Hepatocyte (in vitro differentiated cells): ENCODE measurements around the gene RPS14. TPM values are rescaled to one million over a fixed set of nuclear protein-coding genes. Genes with fewer than 3 reads are reported as not detected.
A peak's percentile ranks its signal among the peaks of the same experiment; 100 is the strongest.

Experiments used
- DNase-seq: peaks from one replicate; pipeline ENCODE4 v3.0.0-alpha.2; 2016; ENCODE audit warnings: low spot score
- H2AFZ ChIP-seq: fragments of 200-600 bp; sonication (generic); 2 replicates; pipeline ENCODE4 v1.6.0; 2016; ENCODE audit warnings: antibody characterized with exemption, mild to moderate bottlenecking
- H3K27ac ChIP-seq: fragments of 200-600 bp; sonication (generic); 2 replicates; pipeline ENCODE4 v1.5.1; 2016; ENCODE audit warnings: mild to moderate bottlenecking
- H3K27me3 ChIP-seq: fragments of 200-600 bp; sonication (generic); 2 replicates; pipeline ENCODE4 v1.6.1; 2016
- H3K36me3 ChIP-seq: fragments of 200-600 bp; sonication (generic); replicated peaks from 2 replicates; pipeline ENCODE4 v1.5.1; 2016; ENCODE audit warnings: low read depth; ENCODE audit not compliant: insufficient read depth
- H3K4me1 ChIP-seq: fragments of 200-600 bp; sonication (generic); 2 replicates; pipeline ENCODE4 v1.5.1; 2016; ENCODE audit warnings: mild to moderate bottlenecking, moderate library complexity; ENCODE audit not compliant: insufficient read depth
- H3K4me2 ChIP-seq: fragments of 200-600 bp; sonication (generic); 2 replicates; pipeline ENCODE4 v1.6.0; 2016
- H3K4me3 ChIP-seq: fragments of 200-600 bp; sonication (generic); 2 replicates; pipeline ENCODE4 v1.5.1; 2016; ENCODE audit warnings: mild to moderate bottlenecking
- H3K79me2 ChIP-seq: fragments of 200-600 bp; sonication (generic); 2 replicates; pipeline ENCODE4 v1.6.0; 2017; ENCODE audit warnings: mild to moderate bottlenecking
- H3K9me2 ChIP-seq: fragments of 200-600 bp; sonication (generic); replicated peaks from 2 replicates; pipeline ENCODE4 v1.6.0; 2017; ENCODE audit warnings: mild to moderate bottlenecking; ENCODE audit not compliant: insufficient read depth
- H3K9me3 ChIP-seq: fragments of 200-600 bp; sonication (generic); 2 replicates; pipeline ENCODE4 v1.5.1; 2016; ENCODE audit warnings: low read depth, mild to moderate bottlenecking
- H4K20me1 ChIP-seq: fragments of 200-600 bp; sonication (generic); 2 replicates; pipeline ENCODE4 v1.6.0; 2016; ENCODE audit warnings: mild to moderate bottlenecking; ENCODE audit not compliant: insufficient read depth, poor library complexity, severe bottlenecking
- EZH2 ChIP-seq: fragments of 200-600 bp; sonication (generic); IDR thresholded peaks from 2 replicates; pipeline ENCODE4 v1.6.1; 2016; ENCODE audit warnings: antibody characterized with exemption, mild to moderate bottlenecking, borderline replicate concordance
- EZH2phosphoT487 ChIP-seq: fragments of 200-600 bp; sonication (generic); IDR thresholded peaks from one replicate; pipeline ENCODE4 v1.6.1; 2018; ENCODE audit warnings: antibody characterized with exemption, mild to moderate bottlenecking, low read depth, moderate library complexity; ENCODE audit not compliant: unreplicated experiment, severe bottlenecking
- WGBS: methylation state at CpG from one replicate; pipeline ENCODE4 v1.1.6; 2016; ENCODE audit warnings: low lambda C conversion rate; ENCODE audit errors: missing lambda C conversion rate; 5-methylcytosine and 5-hydroxymethylcytosine counted together
- polyA plus RNA-seq: library from polyadenylated mRNA; unstranded; fragments of >200 nt; fragmentation: Nextera tagmentation; extraction: Ambion mirVana; gene quantifications from 2 replicates; pipeline ENCODE4 v1.2.1, GENCODE V29; 2016
- total RNA-seq: library from RNA; depleted of rRNA; stranded (reverse); fragments of >200 nt; gene quantifications from 2 replicates; pipeline ENCODE4 v1.2.3, GENCODE V29; 2014
- TF ChIP-seq, protein P1 (sequence below): fragments of 200-600 bp; sonication (generic); IDR thresholded peaks from 2 replicates; pipeline ENCODE4 v1.5.1; 2016; ENCODE audit warnings: antibody characterized with exemption, mild to moderate bottlenecking; ENCODE audit not compliant: poor library complexity

Gene RPS14
- total and polyA plus RNA-seq, 2 experiments from 2014 or later = 1,067 to 2,319 TPM

DNA sequence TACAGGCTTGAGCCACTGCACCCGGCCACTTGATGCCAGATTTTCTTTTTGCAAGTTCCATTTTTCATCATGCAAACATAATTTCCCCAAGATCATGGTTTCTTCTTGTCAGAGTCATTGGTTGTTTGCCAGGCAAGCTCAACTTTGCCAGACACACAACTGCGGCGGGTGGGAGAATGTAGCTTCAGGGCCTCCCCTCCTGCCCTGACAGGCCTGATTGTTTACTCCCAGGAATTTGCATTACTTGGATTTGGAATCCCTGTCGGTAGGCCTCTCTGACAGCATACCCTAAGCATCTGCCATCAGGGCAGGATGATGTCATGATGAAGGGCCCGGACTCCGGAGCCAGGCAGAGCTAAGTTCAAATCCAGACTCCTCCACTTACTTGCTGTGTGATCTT is 15.1 kb downstream of the RPS14 start:
- no peaks in the 10 kb centered on the region for H3K4me1 ChIP-seq
- H3K9me2 ChIP-seq = no peaks in the 10 kb centered on the region
- no peaks in the 10 kb centered on the region for H3K79me2 ChIP-seq
- H3K4me3 ChIP-seq = no peak overlapping the region
- H3K9me3 ChIP-seq = no peaks in the 10 kb centered on the region
- no peak overlapping the region for H2AFZ ChIP-seq
- TF ChIP-seq, protein P1, sequence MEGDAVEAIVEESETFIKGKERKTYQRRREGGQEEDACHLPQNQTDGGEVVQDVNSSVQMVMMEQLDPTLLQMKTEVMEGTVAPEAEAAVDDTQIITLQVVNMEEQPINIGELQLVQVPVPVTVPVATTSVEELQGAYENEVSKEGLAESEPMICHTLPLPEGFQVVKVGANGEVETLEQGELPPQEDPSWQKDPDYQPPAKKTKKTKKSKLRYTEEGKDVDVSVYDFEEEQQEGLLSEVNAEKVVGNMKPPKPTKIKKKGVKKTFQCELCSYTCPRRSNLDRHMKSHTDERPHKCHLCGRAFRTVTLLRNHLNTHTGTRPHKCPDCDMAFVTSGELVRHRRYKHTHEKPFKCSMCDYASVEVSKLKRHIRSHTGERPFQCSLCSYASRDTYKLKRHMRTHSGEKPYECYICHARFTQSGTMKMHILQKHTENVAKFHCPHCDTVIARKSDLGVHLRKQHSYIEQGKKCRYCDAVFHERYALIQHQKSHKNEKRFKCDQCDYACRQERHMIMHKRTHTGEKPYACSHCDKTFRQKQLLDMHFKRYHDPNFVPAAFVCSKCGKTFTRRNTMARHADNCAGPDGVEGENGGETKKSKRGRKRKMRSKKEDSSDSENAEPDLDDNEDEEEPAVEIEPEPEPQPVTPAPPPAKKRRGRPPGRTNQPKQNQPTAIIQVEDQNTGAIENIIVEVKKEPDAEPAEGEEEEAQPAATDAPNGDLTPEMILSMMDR = no peak
- TF ChIP-seq EZH2 (no peak), EZH2phosphoT487 (no peak)
- peak; percentile 70 for DNase-seq
- peak overlapping the region; percentile 68 for H3K27ac ChIP-seq
- no peaks in the 10 kb centered on the region for H3K36me3 ChIP-seq
- no peaks in the 10 kb centered on the region for H3K27me3 ChIP-seq
- no peak overlapping the region for H3K4me2 ChIP-seq
- WGBS = 45% methylated on average over 6 of the region's 6 CpGs
- no peaks in the 10 kb centered on the region for H4K20me1 ChIP-seq

DNA sequence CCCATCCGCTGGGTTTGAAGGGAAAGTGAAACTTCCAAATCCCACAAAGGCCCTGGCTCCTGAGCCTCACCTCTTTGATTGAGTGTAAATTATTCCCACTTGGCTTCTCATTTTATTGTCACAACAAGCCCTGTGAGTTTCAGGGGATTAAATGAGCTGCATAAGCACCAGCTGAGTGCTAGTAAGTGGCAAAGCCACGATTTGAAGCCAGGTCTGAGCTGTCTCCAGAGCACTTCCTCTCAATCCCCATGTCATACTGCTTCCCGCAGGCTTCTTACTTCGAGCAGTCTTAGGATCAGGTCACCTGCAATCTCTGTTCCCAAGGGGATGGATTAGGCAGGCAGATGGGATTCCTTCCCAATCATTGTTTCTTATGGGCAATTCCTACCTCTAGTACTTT is 18.0 kb downstream of the RPS14 start:
- H3K27ac ChIP-seq = no peak overlapping the region
- H3K4me3 ChIP-seq = no peak overlapping the region

DNA sequence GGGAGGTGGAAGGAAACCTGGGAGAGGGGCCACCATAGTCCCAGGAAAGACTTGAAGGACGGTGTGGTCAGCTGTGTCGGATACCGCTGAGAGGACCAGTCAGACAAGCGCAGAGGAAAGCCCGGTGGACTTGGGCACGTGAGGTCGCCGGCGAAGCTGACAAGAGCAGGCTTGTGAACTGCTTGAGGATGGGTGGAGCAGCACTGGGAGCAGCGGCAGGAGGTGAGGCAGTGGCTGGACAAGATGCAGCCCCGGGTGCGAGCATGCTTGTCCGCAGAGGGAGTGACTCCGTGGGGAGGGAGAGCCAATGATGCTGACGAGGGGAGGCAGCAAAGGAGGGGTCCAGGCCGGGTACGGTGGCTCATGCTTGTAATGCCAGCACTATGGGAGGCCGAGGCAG is 18.5 kb downstream of the RPS14 start:
- Histone ChIP-seq H3K9me2 (no peaks in the 10 kb centered on the region), H3K27ac (no peak overlapping the region), H4K20me1 (no peaks in the 10 kb centered on the region), H3K27me3 (no peaks in the 10 kb centered on the region), H3K4me1 (no peaks in the 10 kb centered on the region), H3K79me2 (no peaks in the 10 kb centered on the region), H2AFZ (no peak overlapping the region), H3K9me3 (no peaks in the 10 kb centered on the region), H3K36me3 (no peaks in the 10 kb centered on the region), H3K4me3 (no peak overlapping the region), H3K4me2 (no peak overlapping the region)
- TF ChIP-seq EZH2phosphoT487 = no peak
- no peak for TF ChIP-seq EZH2
- TF ChIP-seq, protein P1 = no peak
- no peak for DNase-seq
- 86% methylated on average over 16 of the region's 18 CpGs for WGBS

More for the DNA sequence above, 18.0 kb downstream of the RPS14 start:
- no peaks in the 10 kb centered on the region for H3K9me3 ChIP-seq
- no peak overlapping the region for H2AFZ ChIP-seq
- no peaks in the 10 kb centered on the region for H4K20me1 ChIP-seq
- no peaks in the 10 kb centered on the region for H3K36me3 ChIP-seq
- H3K4me1 ChIP-seq = no peaks in the 10 kb centered on the region
- no peaks in the 10 kb centered on the region for H3K27me3 ChIP-seq
- H3K9me2 ChIP-seq = no peaks in the 10 kb centered on the region
- 52% methylated on average over 4 of the region's 4 CpGs for WGBS
- no peak overlapping the region for H3K4me2 ChIP-seq
- H3K79me2 ChIP-seq = no peaks in the 10 kb centered on the region
- TF ChIP-seq, protein P1 = no peak
- no peak for TF ChIP-seq EZH2
- TF ChIP-seq EZH2phosphoT487 = no peak
- DNase-seq = no peak

DNA sequence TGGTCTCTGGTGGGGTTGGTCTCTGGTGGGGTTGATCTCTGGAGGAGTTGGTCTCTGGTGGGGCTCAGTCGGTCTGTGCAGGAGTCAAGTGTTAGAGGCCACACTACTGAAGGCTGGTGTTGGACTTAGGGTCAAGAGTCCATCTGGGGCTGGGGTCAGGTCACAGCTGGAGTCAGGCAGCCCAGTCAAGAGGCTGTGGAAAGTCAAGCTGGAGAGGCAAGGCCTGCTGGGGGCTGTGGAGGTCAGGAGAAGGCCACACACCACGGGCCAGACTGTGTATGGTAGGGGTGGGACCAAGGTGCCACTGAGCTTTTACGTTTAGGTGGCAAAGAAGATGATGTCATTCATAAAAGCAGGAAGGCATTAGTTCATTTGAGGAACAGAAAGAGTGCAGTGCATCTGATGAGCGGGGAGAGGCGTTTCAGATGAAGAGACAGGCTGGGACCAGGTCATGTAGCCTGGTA is 20.1 kb downstream of the RPS14 start:
- Histone ChIP-seq H2AFZ (no peak overlapping the region), H3K27ac (no peak overlapping the region), H3K9me3 (no peaks in the 10 kb centered on the region), H3K9me2 (no peaks in the 10 kb centered on the region), H3K4me1 (no peaks in the 10 kb centered on the region), H3K79me2 (no peaks in the 10 kb centered on the region), H3K27me3 (no peaks in the 10 kb centered on the region), H4K20me1 (no peaks in the 10 kb centered on the region), H3K4me3 (no peak overlapping the region), H3K36me3 (no peaks in the 10 kb centered on the region), H3K4me2 (no peak overlapping the region)
- 83% methylated on average over 5 of the region's 5 CpGs for WGBS
- no peak for DNase-seq
- TF ChIP-seq EZH2 (no peak), EZH2phosphoT487 (no peak)
- TF ChIP-seq, protein P1 = no peak
